ENCODE data around the gene FRMD5.

Gene FRMD5

DNA sequence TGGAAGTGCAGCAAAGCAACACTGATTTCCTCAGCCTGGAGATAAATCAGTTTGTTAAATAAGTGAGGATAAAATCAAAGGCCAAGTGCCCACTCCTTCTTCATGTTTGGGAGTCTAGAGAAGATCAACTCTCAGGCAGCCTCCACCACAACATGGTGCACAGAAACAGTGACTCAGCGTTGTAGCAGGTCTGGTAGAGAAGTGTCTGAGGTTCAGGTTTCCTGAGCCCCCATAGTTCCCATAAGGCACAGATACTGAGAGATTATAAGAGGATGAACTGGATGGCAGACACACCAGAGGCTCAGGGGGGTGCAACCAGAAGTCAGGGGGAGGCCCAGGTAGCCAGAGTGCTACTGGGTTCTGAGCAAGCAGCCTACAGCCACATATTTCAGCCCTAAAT, 166.7 kb downstream of the FRMD5 start:
- TF ChIP-seq, protein P1, sequence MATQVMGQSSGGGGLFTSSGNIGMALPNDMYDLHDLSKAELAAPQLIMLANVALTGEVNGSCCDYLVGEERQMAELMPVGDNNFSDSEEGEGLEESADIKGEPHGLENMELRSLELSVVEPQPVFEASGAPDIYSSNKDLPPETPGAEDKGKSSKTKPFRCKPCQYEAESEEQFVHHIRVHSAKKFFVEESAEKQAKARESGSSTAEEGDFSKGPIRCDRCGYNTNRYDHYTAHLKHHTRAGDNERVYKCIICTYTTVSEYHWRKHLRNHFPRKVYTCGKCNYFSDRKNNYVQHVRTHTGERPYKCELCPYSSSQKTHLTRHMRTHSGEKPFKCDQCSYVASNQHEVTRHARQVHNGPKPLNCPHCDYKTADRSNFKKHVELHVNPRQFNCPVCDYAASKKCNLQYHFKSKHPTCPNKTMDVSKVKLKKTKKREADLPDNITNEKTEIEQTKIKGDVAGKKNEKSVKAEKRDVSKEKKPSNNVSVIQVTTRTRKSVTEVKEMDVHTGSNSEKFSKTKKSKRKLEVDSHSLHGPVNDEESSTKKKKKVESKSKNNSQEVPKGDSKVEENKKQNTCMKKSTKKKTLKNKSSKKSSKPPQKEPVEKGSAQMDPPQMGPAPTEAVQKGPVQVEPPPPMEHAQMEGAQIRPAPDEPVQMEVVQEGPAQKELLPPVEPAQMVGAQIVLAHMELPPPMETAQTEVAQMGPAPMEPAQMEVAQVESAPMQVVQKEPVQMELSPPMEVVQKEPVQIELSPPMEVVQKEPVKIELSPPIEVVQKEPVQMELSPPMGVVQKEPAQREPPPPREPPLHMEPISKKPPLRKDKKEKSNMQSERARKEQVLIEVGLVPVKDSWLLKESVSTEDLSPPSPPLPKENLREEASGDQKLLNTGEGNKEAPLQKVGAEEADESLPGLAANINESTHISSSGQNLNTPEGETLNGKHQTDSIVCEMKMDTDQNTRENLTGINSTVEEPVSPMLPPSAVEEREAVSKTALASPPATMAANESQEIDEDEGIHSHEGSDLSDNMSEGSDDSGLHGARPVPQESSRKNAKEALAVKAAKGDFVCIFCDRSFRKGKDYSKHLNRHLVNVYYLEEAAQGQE (IDR thresholded peaks at IDR 0.05; ENCODE audit: insufficient read depth in 1 of 2, low read depth in 2 of 2, low read length in 2 of 2) = no peak
- no peak for TF ChIP-seq POLR2AphosphoS5 (IDR thresholded peaks at IDR 0.05; ENCODE audit: low read depth, low read length)
- no peak for TF ChIP-seq SIN3A (IDR thresholded peaks at IDR 0.05; ENCODE audit: borderline replicate concordance, insufficient read depth, low read length)
- no peak for TF ChIP-seq FOXP2 (optimal IDR thresholded peaks at IDR 0.05; ENCODE audit: borderline replicate concordance, extremely low read depth, extremely low read length, insufficient read depth)
- no peak for TF ChIP-seq TAF1 (IDR thresholded peaks at IDR 0.05; ENCODE audit: borderline replicate concordance, insufficient read depth, low read length)

DNA sequence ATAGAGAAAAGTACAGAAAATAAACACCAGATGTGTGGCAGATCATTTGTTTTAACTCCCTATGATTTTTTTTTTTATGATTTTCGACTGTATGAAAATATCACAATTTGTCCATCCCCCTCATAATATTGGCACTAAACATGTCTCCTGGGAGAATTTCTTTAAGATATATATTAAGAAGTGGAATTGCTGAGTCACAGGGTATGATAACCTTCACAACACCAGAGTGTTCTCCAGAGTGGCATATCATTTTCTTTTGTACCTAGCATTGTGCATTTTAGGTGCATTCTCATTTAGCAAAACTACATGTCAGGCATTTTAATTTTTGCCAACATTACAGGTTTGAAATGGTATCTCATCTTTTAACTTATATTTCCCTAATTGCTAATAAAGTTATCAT, 170.9 kb downstream of the FRMD5 start:
- TF ChIP-seq, protein P1 (IDR thresholded peaks at IDR 0.05; ENCODE audit: insufficient read depth in 1 of 2, low read depth in 2 of 2, low read length in 2 of 2) = no peak
- no peak for TF ChIP-seq POLR2AphosphoS5 (IDR thresholded peaks at IDR 0.05; ENCODE audit: low read depth, low read length)
- TF ChIP-seq SIN3A (IDR thresholded peaks at IDR 0.05; ENCODE audit: borderline replicate concordance, insufficient read depth, low read length) = no peak
- TF ChIP-seq FOXP2 (optimal IDR thresholded peaks at IDR 0.05; ENCODE audit: borderline replicate concordance, extremely low read depth, extremely low read length, insufficient read depth) = no peak
- no peak for TF ChIP-seq TAF1 (IDR thresholded peaks at IDR 0.05; ENCODE audit: borderline replicate concordance, insufficient read depth, low read length)

DNA sequence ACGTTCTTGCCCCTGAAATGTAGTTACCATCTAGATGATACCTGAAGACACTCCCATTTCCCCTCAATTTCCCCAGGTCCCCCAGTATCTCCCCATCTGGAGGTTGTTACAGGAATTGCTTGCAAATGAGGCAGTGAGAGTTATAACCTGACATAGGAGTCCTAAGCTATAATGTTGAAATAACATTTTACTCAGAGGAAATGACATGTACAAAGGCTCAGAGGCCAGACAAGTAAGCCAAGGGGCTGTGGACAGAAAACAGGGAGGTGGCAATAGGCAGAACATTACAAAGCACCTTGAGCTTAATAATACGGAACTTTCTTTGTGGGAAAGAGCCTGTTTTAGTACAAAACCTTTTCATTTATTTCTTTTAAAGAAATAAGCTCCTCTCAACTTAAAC, 171.9 kb downstream of the FRMD5 start:
- no peak for TF ChIP-seq FOXP2 (optimal IDR thresholded peaks at IDR 0.05; ENCODE audit: borderline replicate concordance, extremely low read depth, extremely low read length, insufficient read depth)
- no peak for TF ChIP-seq POLR2AphosphoS5 (IDR thresholded peaks at IDR 0.05; ENCODE audit: low read depth, low read length)
- TF ChIP-seq, protein P1 (IDR thresholded peaks at IDR 0.05; ENCODE audit: insufficient read depth in 1 of 2, low read depth in 2 of 2, low read length in 2 of 2) = no peak
- TF ChIP-seq TAF1 (IDR thresholded peaks at IDR 0.05; ENCODE audit: borderline replicate concordance, insufficient read depth, low read length) = no peak
- no peak for TF ChIP-seq SIN3A (IDR thresholded peaks at IDR 0.05; ENCODE audit: borderline replicate concordance, insufficient read depth, low read length)

DNA sequence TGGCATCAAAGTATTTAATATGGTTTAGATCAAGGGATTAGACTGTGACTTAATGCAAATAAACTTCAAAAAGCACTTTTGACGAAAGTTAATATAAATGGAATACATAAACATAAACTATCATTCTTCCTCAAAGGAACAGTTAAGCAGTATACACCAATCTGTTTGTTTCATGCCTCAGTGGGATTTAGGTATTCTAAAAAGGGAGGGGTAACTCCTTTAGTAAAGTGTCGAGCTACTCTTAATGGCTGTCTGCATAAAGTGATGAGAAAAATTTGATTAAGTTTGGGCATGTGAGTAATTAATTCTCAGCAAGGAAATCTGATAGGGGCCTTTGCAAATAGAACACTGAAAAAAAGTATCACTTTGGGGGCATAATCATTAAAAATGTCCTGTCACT, 176.9 kb downstream of the FRMD5 start:
- TF ChIP-seq, protein P1 (IDR thresholded peaks at IDR 0.05; ENCODE audit: insufficient read depth in 1 of 2, low read depth in 2 of 2, low read length in 2 of 2) = no peak
- no peak for TF ChIP-seq FOXP2 (optimal IDR thresholded peaks at IDR 0.05; ENCODE audit: borderline replicate concordance, extremely low read depth, extremely low read length, insufficient read depth)
- TF ChIP-seq POLR2AphosphoS5 (IDR thresholded peaks at IDR 0.05; ENCODE audit: low read depth, low read length) = no peak
- TF ChIP-seq TAF1 (IDR thresholded peaks at IDR 0.05; ENCODE audit: borderline replicate concordance, insufficient read depth, low read length) = no peak
- no peak for TF ChIP-seq SIN3A (IDR thresholded peaks at IDR 0.05; ENCODE audit: borderline replicate concordance, insufficient read depth, low read length)

Data from PFSK-1 (cell line).